Mucosa of descending colon (tissue), 3 donors: ENCODE results near the gene MCTP1. TPM values are rescaled to one million over a fixed set of nuclear protein-coding genes. Genes with fewer than 3 reads are reported as not detected.

Experiments
- ATAC-seq: fragments of 200-7000 bp; cut with Tn5 transposase; one replicate; pipeline ENCODE4 v1.9.1; 2020; ENCODE audit warnings: mild to moderate bottlenecking, moderate library complexity
- DNase-seq, 3 donors: peaks; one replicate each; pipeline ENCODE4 v3.0.0-alpha.2; 2020
- H3K36me3 ChIP-seq: fragments of 200-600 bp; one replicate; pipeline ENCODE4 v1.8.0; 2021; ENCODE audit warnings: low read depth, mild to moderate bottlenecking
- H3K4me1 ChIP-seq: fragments of 200-600 bp; one replicate; pipeline ENCODE4 v1.8.0; 2021; ENCODE audit warnings: low read depth, mild to moderate bottlenecking
- H3K4me3 ChIP-seq: fragments of 200-600 bp; one replicate; pipeline ENCODE4 v1.8.0; 2021; ENCODE audit warnings: mild to moderate bottlenecking
- H3K9me3 ChIP-seq: fragments of 200-600 bp; one replicate; pipeline ENCODE4 v1.8.0; 2021; ENCODE audit warnings: mild to moderate bottlenecking
- intact Hi-C, 2 donors: fragments of 100-400 bp; cut with DNase I in 1 of 2; cut with micrococcal nuclease in 1 of 2; formaldehyde crosslinking; loops; one replicate each; pipeline versions ENCODE4 v1.11.0 to v1.11.1; 2022; cut with DNase I, micrococcal nuclease
- total RNA-seq, 3 donors: library from RNA; stranded (reverse); fragmentation: NEBNext Ultra II Directional in 2 of 3; extraction: Animal tissue kit (Norgen Biotek cat#: 25700) in 2 of 3; gene quantifications; one replicate each; pipeline versions ENCODE4 v1.2.1 to v1.2.4, GENCODE V29; 2021 to 2023
- TF ChIP-seq, protein P1 (sequence below): fragments of 200-600 bp; IDR thresholded peaks from one replicate; pipeline ENCODE4 v1.8.0; 2022; ENCODE audit warnings: antibody characterized with exemption, mild to moderate bottlenecking
- donor health status: DM: no; HTN: no; CAD: no; lungs with moderate emphysema.
- donor health status: DM: no; HTN: no; CAD: no.
- donor health status: DM: no; HTN: yes; CAD: no.

MCTP1 gene
- total RNA-seq, 3 donors from 2014 or later = 6.8 to 12.3 (median 7.7) TPM

GRCh38 chr5:95164861-95165260, 120.0 kb downstream of the MCTP1 start:
- H3K4me1 ChIP-seq = no peaks in the 10 kb centered on the region
- no peaks in the 10 kb centered on the region for H3K36me3 ChIP-seq
- no peak for DNase-seq
- intact Hi-C loops = no loop called here
- H3K9me3 ChIP-seq = no peaks in the 10 kb centered on the region
- ATAC-seq = no peak
- TF ChIP-seq, protein P1, sequence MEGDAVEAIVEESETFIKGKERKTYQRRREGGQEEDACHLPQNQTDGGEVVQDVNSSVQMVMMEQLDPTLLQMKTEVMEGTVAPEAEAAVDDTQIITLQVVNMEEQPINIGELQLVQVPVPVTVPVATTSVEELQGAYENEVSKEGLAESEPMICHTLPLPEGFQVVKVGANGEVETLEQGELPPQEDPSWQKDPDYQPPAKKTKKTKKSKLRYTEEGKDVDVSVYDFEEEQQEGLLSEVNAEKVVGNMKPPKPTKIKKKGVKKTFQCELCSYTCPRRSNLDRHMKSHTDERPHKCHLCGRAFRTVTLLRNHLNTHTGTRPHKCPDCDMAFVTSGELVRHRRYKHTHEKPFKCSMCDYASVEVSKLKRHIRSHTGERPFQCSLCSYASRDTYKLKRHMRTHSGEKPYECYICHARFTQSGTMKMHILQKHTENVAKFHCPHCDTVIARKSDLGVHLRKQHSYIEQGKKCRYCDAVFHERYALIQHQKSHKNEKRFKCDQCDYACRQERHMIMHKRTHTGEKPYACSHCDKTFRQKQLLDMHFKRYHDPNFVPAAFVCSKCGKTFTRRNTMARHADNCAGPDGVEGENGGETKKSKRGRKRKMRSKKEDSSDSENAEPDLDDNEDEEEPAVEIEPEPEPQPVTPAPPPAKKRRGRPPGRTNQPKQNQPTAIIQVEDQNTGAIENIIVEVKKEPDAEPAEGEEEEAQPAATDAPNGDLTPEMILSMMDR = no peak
- H3K4me3 ChIP-seq = no peak overlapping the region

- DNase-seq (no peak), ATAC-seq (no peak)
- Histone ChIP-seq H3K4me1 (no peaks in the 10 kb centered on the region), H3K36me3 (no peaks in the 10 kb centered on the region), H3K4me3 (no peak overlapping the region), H3K9me3 (no peaks in the 10 kb centered on the region)
- intact Hi-C loops = no loop called here
- TF ChIP-seq, protein P1 = no peak
These were observed 121.8 kb downstream of the MCTP1 start for GRCh38 chr5:95163079-95163478.

DNA sequence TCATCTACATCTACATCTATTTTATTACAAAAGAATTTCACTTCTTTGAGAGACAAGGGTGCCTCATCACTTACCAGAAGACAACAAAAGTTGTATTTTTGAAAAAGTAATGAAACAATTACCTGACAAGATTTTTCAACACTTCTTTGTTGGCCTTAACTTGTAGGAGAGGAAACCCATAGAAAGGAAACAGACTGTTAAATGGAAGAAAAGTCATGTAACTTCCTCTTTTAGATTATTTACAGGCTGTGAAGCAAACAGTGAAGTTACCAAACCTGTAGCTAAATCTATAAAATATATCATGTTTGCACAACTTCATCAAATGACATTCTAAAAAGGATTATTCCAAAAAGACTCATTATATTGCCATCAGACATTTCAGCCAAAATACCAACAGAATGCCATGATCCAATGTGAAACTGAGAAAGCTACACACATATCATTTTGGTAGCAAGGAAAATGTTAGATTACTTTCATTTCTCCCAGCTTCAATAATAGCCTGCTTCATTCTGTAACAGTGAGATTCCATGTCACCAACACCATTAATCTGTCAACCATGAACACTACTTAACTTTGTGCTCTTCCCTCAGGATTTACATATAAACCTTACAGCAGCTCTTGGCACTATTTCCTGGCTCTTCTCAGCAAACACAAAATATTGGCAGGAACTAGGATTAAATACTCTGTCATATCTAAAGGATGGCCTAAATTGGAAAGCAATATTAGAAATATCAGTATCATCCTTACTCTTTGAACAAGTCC, 122.5 kb downstream of the MCTP1 start:
- TF ChIP-seq, protein P1 = no peak
- Histone ChIP-seq H3K4me3 (no peak overlapping the region), H3K4me1 (no peaks in the 10 kb centered on the region), H3K9me3 (no peaks in the 10 kb centered on the region), H3K36me3 (no peaks in the 10 kb centered on the region)
- intact Hi-C loops = no loop called here
- DNase-seq (no peak), ATAC-seq (no peak)

DNA sequence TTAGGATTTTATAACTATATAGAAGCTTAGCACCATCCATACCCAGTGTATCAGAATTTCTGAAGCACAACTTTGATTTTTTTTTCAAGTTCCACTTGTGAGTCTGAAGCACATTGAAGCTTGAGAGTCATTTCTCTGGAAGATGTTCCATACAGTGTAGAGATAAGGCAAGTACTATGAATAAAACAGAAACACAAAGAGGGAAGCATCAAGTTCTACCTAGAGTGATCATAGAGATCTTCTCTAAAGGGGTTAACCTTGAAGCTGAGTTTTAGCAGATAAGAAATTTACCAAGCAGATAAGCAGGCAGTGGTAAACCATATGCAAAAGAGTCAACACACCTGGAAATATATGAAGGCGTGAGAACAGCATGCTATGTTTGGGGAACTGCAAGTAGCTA, 125.3 kb downstream of the MCTP1 start:
- Histone ChIP-seq H3K4me1 (no peaks in the 10 kb centered on the region), H3K4me3 (no peak overlapping the region), H3K9me3 (no peaks in the 10 kb centered on the region), H3K36me3 (no peaks in the 10 kb centered on the region)
- ATAC-seq = no peak
- intact Hi-C loops = no loop called here
- TF ChIP-seq, protein P1 = no peak
- no peak for DNase-seq

- no peak for DNase-seq
- H3K4me3 ChIP-seq = no peak overlapping the region
- no peaks in the 10 kb centered on the region for H3K36me3 ChIP-seq
- TF ChIP-seq, protein P1 = no peak
- intact Hi-C loops = no loop called here
- no peaks in the 10 kb centered on the region for H3K4me1 ChIP-seq
- ATAC-seq = no peak
- no peaks in the 10 kb centered on the region for H3K9me3 ChIP-seq
These were observed 129.0 kb downstream of the MCTP1 start for GRCh38 chr5:95155888-95156287.
